HepG2 (cell line): ENCODE data around the gene GRAMD2A. TPM values are rescaled to one million over a fixed set of nuclear protein-coding genes. Genes with fewer than 3 reads are reported as not detected.

Source experiments
- ATAC-seq: fragments of 200-7000 bp; cut with Tn5 transposase; 3 replicates; pipeline ENCODE4 v1.9.1; 2020; ENCODE audit warnings: mild to moderate bottlenecking, moderate library complexity
- BruUV-seq: library from RNA; stranded (reverse); fragments of 400-500 nt; replicated peaks from 2 replicates; lab custom pipeline; 2021; lab: Mats Ljungman, UMichigan
- CTCF ChIA-PET: fragments of 300-600 bp; formaldehyde crosslinking; extraction: SDS; loops from one replicate; lab custom pipeline; 2021; ENCODE audit warnings: low total read pairs, inconsistent platforms, low intra/inter-chr PET ratio; lab: Yijun Ruan, JAX
- POLR2A ChIA-PET: fragments of 350-600 bp; sonication (Branson Sonifier 250); formaldehyde crosslinking; loops from one replicate; lab custom pipeline; 2020; ENCODE audit warnings: antibody characterized with exemption, inconsistent platforms; lab: Yijun Ruan, JAX
- DNase-seq: peaks from one replicate; pipeline ENCODE4 v3.0.0-alpha.2; 2015; ENCODE audit warnings: low spot score
- FAIRE-seq: peaks from 3 replicates; lab custom pipeline; 2011; peaks lifted over from hg19 to GRCh38; lab: Jason Lieb, UNC
- H2AFZ ChIP-seq: one replicate; pipeline ENCODE4 v1.6.1; 2011; ENCODE audit warnings: low read length, inconsistent platforms
- H3K27ac ChIP-seq: fragments of 300-600 bp; 3 replicates; pipeline ENCODE4 v1.8.0; 2011; ENCODE audit warnings: mixed run types, mild to moderate bottlenecking, mixed read lengths, low read length, inconsistent platforms; ENCODE audit not compliant: insufficient read depth; ENCODE audit errors: extremely low read length
- H3K27me3 ChIP-seq, 2 experiments: fragments of 200-600 bp in 1 of 2; 2 replicates in 1 of 2; 3 replicates in 1 of 2; pipeline versions ENCODE4 v1.6.0 to v1.8.0; 2011; ENCODE audit warnings: low read length in 2 of 2, mild to moderate bottlenecking in 2 of 2, moderate library complexity in 2 of 2, inconsistent platforms in 1 of 2; ENCODE audit not compliant: insufficient read depth in 2 of 2, control insufficient read depth in 1 of 2
- H3K36me3 ChIP-seq, 2 experiments: fragments of 200-600 bp in 1 of 2; replicated peaks in 1 of 2; 2 replicates in 1 of 2; 3 replicates in 1 of 2; pipeline versions ENCODE4 v1.5.1 to v1.8.0; 2011; ENCODE audit warnings: low read length in 2 of 2, inconsistent platforms in 1 of 2; ENCODE audit not compliant: insufficient read depth in 2 of 2, control insufficient read depth in 1 of 2
- H3K4me1 ChIP-seq: 2 replicates; pipeline ENCODE4 v1.5.1; 2012; ENCODE audit warnings: low read length, inconsistent platforms; ENCODE audit not compliant: insufficient read depth
- H3K4me2 ChIP-seq: 2 replicates; pipeline ENCODE4 v1.6.0; 2011; ENCODE audit warnings: low read depth, low read length, inconsistent platforms
- H3K4me3 ChIP-seq, 3 experiments: fragments of 200-600 bp in 1 of 3; sonication (generic), shearing (Covaris generic) in 1 of 3; replicated peaks in 1 of 3; 2 replicates each; pipeline ENCODE4 v1.5.1; 2011 to 2016; ENCODE audit warnings: low read length in 3 of 3, inconsistent platforms in 2 of 3, low read depth in 2 of 3, mild to moderate bottlenecking in 2 of 3, control low read depth in 1 of 3, mixed read lengths in 1 of 3; ENCODE audit not compliant: insufficient read depth in 1 of 3
- H3K79me2 ChIP-seq: one replicate; pipeline ENCODE4 v1.6.1; 2011; ENCODE audit warnings: low read length, inconsistent platforms; ENCODE audit not compliant: insufficient read depth
- H3K9ac ChIP-seq: 2 replicates; pipeline ENCODE4 v1.6.0; 2011; ENCODE audit warnings: mild to moderate bottlenecking, low read depth, low read length, inconsistent platforms; ENCODE audit not compliant: insufficient read depth
- H3K9me3 ChIP-seq: 2 replicates; pipeline ENCODE4 v1.5.1; 2012; ENCODE audit warnings: mild to moderate bottlenecking, low read length
- H4K20me1 ChIP-seq: 2 replicates; pipeline ENCODE4 v1.6.0; 2011; ENCODE audit warnings: inconsistent platforms, mild to moderate bottlenecking, low read length, moderate library complexity; ENCODE audit not compliant: insufficient read depth
- HDAC2 ChIP-seq: sonication (generic); formaldehyde crosslinking; IDR thresholded peaks from 2 replicates; pipeline ENCODE4 v1.4.0; 2020; ENCODE audit warnings: missing genetic modification reagents
- HHEX ChIP-seq: IDR thresholded peaks from 2 replicates; pipeline ENCODE4 v1.6.1; 2016; ENCODE audit warnings: control low read depth
- NFKB2 ChIP-seq: sonication (generic); formaldehyde crosslinking; IDR thresholded peaks from 2 replicates; pipeline ENCODE4 v1.4.0; 2020; ENCODE audit warnings: missing genetic modification reagents, borderline replicate concordance
- TCF12 ChIP-seq, 2 experiments: fragments of 450-650 bp in 1 of 2; sonication (generic) in 1 of 2; formaldehyde crosslinking in 1 of 2; IDR thresholded peaks; 2 replicates each; pipeline versions ENCODE4 v1.6.1 to v1.8.0; 2017 to 2022; ENCODE audit warnings: antibody characterized with exemption in 1 of 2, mild to moderate bottlenecking in 1 of 2, missing genetic modification reagents in 1 of 2, moderate library complexity in 1 of 2
- ZBTB42 ChIP-seq: sonication (generic); formaldehyde crosslinking; IDR thresholded peaks from 2 replicates; pipeline ENCODE4 v1.5.0; 2020; ENCODE audit warnings: mild to moderate bottlenecking, missing genetic modification reagents
- ZNF160 ChIP-seq: sonication (generic); formaldehyde crosslinking; IDR thresholded peaks from 2 replicates; pipeline ENCODE4 v1.8.0; 2022; ENCODE audit warnings: mild to moderate bottlenecking, inconsistent platforms, missing genetic modification reagents
- ZNF224 ChIP-seq: sonication (generic); formaldehyde crosslinking; IDR thresholded peaks from 2 replicates; pipeline ENCODE4 v1.5.0; 2020; ENCODE audit warnings: mild to moderate bottlenecking, missing genetic modification reagents
- ZNF292 ChIP-seq: sonication (generic); formaldehyde crosslinking; IDR thresholded peaks from 2 replicates; pipeline ENCODE4 v1.8.1; 2022; ENCODE audit warnings: mild to moderate bottlenecking, low read depth, missing genetic modification reagents, borderline replicate concordance
- ZNF772 ChIP-seq: sonication (generic); formaldehyde crosslinking; IDR thresholded peaks from 2 replicates; pipeline ENCODE4 v1.5.0; 2020; ENCODE audit warnings: mild to moderate bottlenecking, missing genetic modification reagents
- ZNF790 ChIP-seq: sonication (generic); formaldehyde crosslinking; IDR thresholded peaks from 2 replicates; pipeline ENCODE4 v1.8.0; 2022; ENCODE audit warnings: missing genetic modification reagents, mild to moderate bottlenecking, borderline replicate concordance
- ZNF883 ChIP-seq: sonication (generic); formaldehyde crosslinking; IDR thresholded peaks from 2 replicates; pipeline ENCODE4 v1.5.1; 2020; ENCODE audit warnings: mild to moderate bottlenecking, missing genetic modification reagents; ENCODE audit errors: not compliant biosample characterization
- WGBS: methylation state at CpG from one replicate; pipeline ENCODE4 v1.1.6; 2017; ENCODE audit warnings: low lambda C conversion rate; 5-methylcytosine and 5-hydroxymethylcytosine counted together
- in situ Hi-C: cut with HindIII; loops from 2 replicates; pipeline ENCODE4 v1.10.0; 2017; ENCODE audit warnings: low pct_unique_long_range_greater_than_20kb; ENCODE audit not compliant: extremely low pct_ligation_motif_present
- intact Hi-C: fragments of 100-400 bp; cut with micrococcal nuclease; formaldehyde crosslinking; loops from one replicate; pipeline ENCODE4 v1.10.0; 2022; ENCODE audit not compliant: unreplicated experiment
- polyA plus RNA-seq, 8 experiments: library from polyadenylated mRNA; depleted of rRNA in 3 of 8; stranded (reverse) in 7 of 8; unstranded in 1 of 8; fragments of >200 nt; fragmentation: Illumina TruSeq in 4 of 8; extraction: Trizol in 4 of 8; gene quantifications; 2 replicates each; pipeline versions ENCODE4 v1.2.1 to v1.2.3, GENCODE V29; 2011 to 2016; ENCODE audit warnings: low read depth in 4 of 8, missing spikeins in 1 of 8, mixed read lengths in 1 of 8; ENCODE audit not compliant: insufficient read depth in 1 of 8
- total RNA-seq, 5 experiments: library from RNA; depleted of rRNA; stranded (reverse); fragments of >200 nt; fragmentation: Illumina TruSeq; extraction: Trizol; gene quantifications; 2 replicates each; pipeline ENCODE4 v1.2.3, GENCODE V29; 2016; ENCODE audit warnings: low read depth in 1 of 5
- TF ChIP-seq, protein P1 (sequence below): sonication (generic); formaldehyde crosslinking; IDR thresholded peaks from 2 replicates; pipeline ENCODE4 v1.5.1; 2020; ENCODE audit warnings: mild to moderate bottlenecking, missing genetic modification reagents, moderate library complexity
- TF ChIP-seq, protein P2 (sequence below): sonication (generic); formaldehyde crosslinking; IDR thresholded peaks from 2 replicates; pipeline ENCODE4 v1.4.0; 2020; ENCODE audit warnings: missing genetic modification reagents
- TF ChIP-seq, protein P3 (sequence below): sonication (generic); formaldehyde crosslinking; conservative IDR thresholded peaks from 2 replicates; pipeline ENCODE4 v1.4.0; 2020; ENCODE audit warnings: missing genetic modification reagents
- TF ChIP-seq, protein P4 (sequence below): IDR thresholded peaks from 2 replicates; pipeline ENCODE4 v1.6.1; 2018; ENCODE audit warnings: missing genetic modification reagents

GRAMD2A gene
- total and polyA plus RNA-seq, 2 of the 13 experiments (the other 11 are each of a cell fraction or from before 2014, with no cell fraction given), result 0.04 TPM; not detected in 1

DNA sequence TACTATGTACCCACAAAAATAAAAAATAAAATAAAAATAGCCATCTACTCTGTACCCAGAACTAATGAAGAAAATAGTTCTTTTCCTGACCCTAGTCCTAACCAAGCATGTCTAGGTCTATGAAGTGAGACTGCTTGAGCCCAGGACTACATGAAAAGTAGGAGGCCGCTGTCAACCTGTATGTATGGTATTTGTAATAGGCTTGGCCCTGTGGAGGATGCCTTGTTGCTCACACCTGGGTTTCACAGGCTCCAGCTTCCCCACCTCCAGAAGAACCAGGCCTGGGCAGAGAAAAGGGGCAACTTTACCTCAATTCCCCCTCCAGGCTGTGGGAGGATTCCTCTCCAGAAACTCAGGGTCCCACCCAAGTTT, 40.3 kb upstream of the GRAMD2A start:
- Histone ChIP-seq H4K20me1 (no peaks in the 10 kb centered on the region), H3K36me3 (no peaks in the 10 kb centered on the region), H2AFZ (peak overlapping the region; percentile 32), H3K27ac (no peak overlapping the region), H3K9me3 (no peaks in the 10 kb centered on the region), H3K4me3 (no peak overlapping the region), H3K9ac (no peak overlapping the region), H3K79me2 (no peaks in the 10 kb centered on the region), H3K4me1 (peaks cover 47% of the 10 kb centered on the region), H3K4me2 (peak overlapping the region; percentile 72), H3K27me3 (peaks cover 0 to 6% of the 10 kb centered on the region in 2 experiments; a peak in 2 of 5 replicates)
- FAIRE-seq, result no peak
- DNase-seq, result no peak
- ChIA-PET POLR2A (interaction anchor here (0.7 to 2.0 kb wide), 3 partner anchors 11 to 138 kb away, joined by 3 to 9 read pairs (median 6); partner anchors contain the start of gene HEXA), CTCF (no interaction called here)
- 67% methylated on average over 1 of the region's 1 CpG for WGBS
- ATAC-seq, result no peak
- no TSS peak for BruUV-seq
- intact Hi-C loops, result no loop called here
- in situ Hi-C loops, result no loop called here
- TF ChIP-seq ZNF292 (CRISPR knock-in tag) (no peak), TCF12 (IDR thresholded peaks at IDR 0.05) (no peak), TCF12 (CRISPR knock-in tag; IDR thresholded peaks at IDR 0.05) (no peak), ZNF160 (no peak), NFKB2 (CRISPR knock-in tag) (no peak), ZNF883 (CRISPR knock-in tag) (no peak), HHEX (no peak), ZNF224 (CRISPR knock-in tag) (no peak), ZNF790 (CRISPR knock-in tag) (no peak), ZNF772 (CRISPR knock-in tag) (no peak), ZBTB42 (CRISPR knock-in tag) (no peak), HDAC2 (no peak)
- TF ChIP-seq, protein P1, sequence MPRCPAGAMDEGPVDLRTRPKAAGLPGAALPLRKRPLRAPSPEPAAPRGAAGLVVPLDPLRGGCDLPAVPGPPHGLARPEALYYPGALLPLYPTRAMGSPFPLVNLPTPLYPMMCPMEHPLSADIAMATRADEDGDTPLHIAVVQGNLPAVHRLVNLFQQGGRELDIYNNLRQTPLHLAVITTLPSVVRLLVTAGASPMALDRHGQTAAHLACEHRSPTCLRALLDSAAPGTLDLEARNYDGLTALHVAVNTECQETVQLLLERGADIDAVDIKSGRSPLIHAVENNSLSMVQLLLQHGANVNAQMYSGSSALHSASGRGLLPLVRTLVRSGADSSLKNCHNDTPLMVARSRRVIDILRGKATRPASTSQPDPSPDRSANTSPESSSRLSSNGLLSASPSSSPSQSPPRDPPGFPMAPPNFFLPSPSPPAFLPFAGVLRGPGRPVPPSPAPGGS, result no peak
- TF ChIP-seq, protein P2, sequence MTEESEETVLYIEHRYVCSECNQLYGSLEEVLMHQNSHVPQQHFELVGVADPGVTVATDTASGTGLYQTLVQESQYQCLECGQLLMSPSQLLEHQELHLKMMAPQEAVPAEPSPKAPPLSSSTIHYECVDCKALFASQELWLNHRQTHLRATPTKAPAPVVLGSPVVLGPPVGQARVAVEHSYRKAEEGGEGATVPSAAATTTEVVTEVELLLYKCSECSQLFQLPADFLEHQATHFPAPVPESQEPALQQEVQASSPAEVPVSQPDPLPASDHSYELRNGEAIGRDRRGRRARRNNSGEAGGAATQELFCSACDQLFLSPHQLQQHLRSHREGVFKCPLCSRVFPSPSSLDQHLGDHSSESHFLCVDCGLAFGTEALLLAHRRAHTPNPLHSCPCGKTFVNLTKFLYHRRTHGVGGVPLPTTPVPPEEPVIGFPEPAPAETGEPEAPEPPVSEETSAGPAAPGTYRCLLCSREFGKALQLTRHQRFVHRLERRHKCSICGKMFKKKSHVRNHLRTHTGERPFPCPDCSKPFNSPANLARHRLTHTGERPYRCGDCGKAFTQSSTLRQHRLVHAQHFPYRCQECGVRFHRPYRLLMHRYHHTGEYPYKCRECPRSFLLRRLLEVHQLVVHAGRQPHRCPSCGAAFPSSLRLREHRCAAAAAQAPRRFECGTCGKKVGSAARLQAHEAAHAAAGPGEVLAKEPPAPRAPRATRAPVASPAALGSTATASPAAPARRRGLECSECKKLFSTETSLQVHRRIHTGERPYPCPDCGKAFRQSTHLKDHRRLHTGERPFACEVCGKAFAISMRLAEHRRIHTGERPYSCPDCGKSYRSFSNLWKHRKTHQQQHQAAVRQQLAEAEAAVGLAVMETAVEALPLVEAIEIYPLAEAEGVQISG (CRISPR knock-in tag), result no peak
- TF ChIP-seq, protein P3, sequence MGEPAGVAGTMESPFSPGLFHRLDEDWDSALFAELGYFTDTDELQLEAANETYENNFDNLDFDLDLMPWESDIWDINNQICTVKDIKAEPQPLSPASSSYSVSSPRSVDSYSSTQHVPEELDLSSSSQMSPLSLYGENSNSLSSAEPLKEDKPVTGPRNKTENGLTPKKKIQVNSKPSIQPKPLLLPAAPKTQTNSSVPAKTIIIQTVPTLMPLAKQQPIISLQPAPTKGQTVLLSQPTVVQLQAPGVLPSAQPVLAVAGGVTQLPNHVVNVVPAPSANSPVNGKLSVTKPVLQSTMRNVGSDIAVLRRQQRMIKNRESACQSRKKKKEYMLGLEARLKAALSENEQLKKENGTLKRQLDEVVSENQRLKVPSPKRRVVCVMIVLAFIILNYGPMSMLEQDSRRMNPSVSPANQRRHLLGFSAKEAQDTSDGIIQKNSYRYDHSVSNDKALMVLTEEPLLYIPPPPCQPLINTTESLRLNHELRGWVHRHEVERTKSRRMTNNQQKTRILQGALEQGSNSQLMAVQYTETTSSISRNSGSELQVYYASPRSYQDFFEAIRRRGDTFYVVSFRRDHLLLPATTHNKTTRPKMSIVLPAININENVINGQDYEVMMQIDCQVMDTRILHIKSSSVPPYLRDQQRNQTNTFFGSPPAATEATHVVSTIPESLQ (CRISPR knock-in tag), result no peak
- TF ChIP-seq, protein P4, sequence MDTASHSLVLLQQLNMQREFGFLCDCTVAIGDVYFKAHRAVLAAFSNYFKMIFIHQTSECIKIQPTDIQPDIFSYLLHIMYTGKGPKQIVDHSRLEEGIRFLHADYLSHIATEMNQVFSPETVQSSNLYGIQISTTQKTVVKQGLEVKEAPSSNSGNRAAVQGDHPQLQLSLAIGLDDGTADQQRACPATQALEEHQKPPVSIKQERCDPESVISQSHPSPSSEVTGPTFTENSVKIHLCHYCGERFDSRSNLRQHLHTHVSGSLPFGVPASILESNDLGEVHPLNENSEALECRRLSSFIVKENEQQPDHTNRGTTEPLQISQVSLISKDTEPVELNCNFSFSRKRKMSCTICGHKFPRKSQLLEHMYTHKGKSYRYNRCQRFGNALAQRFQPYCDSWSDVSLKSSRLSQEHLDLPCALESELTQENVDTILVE (CRISPR knock-in tag), result no peak
